Glomerular endothelial cell (primary cell): ENCODE data around the gene TIMMDC1. TPM values are rescaled to one million over a fixed set of nuclear protein-coding genes. Genes with fewer than 3 reads are reported as not detected.

ENCODE experiments used
- DNase-seq: peaks from one replicate; pipeline ENCODE4 v3.0.0-alpha.2; 2011; ENCODE audit warnings: low read depth, low spot score; ENCODE audit errors: extremely low read depth
- total RNA-seq: library from RNA; depleted of rRNA; stranded (reverse); fragments of >200 nt; gene quantifications from 2 replicates; pipeline ENCODE4 v1.2.3, GENCODE V29; 2015

TIMMDC1 gene, protein sequence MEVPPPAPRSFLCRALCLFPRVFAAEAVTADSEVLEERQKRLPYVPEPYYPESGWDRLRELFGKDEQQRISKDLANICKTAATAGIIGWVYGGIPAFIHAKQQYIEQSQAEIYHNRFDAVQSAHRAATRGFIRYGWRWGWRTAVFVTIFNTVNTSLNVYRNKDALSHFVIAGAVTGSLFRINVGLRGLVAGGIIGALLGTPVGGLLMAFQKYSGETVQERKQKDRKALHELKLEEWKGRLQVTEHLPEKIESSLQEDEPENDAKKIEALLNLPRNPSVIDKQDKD
- 36.3 and 50.1 TPM in 2 replicates for total RNA-seq

DNA sequence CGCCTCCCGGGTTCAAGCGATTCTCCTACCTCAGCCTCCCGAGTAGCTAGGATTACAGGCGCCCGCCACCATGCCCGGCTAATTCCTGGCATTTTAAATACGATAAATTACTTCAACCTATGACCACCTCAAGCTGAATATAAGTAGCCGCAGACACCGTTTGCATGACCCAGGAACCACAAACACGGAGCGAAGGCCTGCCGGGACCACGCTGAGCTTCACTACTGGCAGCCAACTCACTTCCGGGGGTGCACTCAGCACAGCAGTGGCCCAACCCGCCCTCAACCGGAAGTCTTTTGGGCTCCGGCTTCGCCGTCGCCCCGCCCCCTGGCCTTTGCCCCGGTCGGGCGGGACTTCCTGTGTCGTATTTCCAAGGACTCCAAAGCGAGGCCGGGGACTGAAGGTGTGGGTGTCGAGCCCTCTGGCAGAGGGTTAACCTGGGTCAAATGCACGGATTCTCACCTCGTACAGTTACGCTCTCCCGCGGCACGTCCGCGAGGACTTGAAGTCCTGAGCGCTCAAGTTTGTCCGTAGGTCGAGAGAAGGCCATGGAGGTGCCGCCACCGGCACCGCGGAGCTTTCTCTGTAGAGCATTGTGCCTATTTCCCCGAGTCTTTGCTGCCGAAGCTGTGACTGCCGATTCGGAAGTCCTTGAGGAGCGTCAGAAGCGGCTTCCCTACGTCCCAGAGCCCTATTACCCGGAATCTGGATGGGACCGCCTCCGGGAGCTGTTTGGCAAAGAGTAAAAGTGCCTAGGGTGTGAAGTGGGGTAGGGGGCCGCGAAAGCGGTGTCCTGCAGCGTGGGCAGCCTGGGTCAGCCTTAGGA, at the start of gene TIMMDC1:
TSS of gene TIMMDC1 (plus strand) at position 362 of the 826 bp plus-strand sequence. CDS start at position 549, 187 bp downstream.
- peak; percentile 68 for DNase-seq

- no peak for DNase-seq
These were observed 44.5 kb upstream of the TIMMDC1 start for GRCh38 chr3:119453822-119454221.

DNA sequence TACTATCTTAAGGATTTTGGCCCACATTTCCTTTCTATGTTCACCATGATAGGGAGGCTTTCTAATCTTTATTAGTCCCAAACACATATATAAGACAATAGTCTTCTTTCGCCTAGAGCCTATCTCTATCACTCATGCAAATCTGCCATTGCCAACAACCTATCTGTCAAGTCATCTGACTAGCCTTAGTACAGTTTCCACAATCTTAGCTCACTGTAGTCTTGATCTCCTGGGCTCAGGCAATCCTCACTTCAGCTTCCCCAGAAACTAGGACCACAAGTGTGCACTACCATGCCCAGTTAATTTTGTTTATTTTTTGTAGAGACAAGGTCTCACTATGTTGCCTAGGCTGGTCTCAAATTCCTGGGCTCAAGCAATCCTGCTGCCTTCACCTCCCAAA, 41.9 kb upstream of the TIMMDC1 start:
- no peak for DNase-seq

DNA sequence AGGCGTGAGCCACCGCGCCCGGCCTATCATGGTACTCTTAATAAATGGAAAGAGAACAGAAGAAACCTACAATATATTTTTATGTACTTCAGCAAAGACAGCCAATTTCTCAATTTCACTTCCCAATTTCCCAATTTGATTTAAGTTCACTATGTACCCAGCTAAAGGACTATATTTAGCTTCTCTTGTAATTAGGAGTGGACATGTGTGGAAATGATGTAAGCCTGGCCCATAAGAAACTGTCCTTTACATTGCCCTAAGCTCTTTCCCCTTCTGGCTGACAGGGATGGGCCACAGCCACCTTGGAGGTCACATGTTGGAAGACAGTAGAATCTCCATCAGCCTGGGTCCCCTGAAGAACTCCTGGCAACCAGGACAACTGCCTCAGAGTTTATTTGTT, 41.1 kb upstream of the TIMMDC1 start:
- no peak for DNase-seq

DNA sequence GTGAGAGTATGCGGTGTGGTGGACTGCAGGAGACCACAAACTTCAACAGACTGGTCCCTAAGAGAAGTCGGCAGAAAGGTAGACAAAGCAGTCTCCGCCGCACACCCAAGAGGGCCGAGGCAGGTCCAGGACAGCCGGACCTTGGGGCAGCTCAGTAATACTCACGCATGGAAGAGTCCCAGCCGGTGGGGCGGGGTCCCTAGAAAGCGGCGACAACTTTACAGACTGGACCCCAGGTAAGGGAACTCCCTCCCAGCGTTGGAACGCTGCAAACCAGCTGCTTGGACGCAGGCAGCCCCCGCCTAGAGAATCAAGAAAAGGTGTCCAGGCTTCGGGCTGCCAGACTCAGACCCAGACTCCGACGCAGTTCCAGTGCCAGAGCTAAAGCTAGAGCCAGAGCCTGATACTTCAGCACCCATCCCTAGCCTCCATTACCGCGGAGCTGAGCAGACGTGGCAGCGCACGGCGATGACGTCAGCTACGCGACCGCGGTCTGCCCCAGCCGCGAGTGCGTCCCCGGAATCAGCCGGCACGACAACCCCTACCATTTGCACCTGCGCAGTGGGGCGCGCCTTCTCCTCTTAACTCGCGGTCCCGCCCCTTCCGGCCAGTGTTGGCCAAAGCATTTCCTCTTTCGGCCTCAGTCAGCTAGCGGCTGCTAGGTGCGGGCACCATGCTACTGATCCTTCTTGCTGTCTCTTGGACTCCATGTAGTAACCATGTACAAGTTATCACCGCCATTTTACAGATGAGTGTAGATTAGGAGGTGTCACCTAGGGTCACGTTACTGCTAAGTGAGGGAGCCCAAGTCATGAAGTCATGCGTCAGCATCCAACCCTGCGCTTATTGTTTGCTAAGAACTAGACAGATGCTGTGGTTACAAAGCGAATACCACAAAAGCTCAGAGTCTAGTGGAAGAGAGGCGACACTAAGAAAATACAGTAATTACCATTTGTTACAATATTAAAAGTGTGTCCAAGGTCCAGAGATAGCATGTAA, 34.9 kb upstream of the TIMMDC1 start, which contains the start of gene TMEM39A:
TSS of gene TMEM39A (minus strand) at position 445 of the 999 bp plus-strand sequence. CDS start 1,541 bp downstream, outside the sequence.
- peak; percentile 79 for DNase-seq

- no peak for DNase-seq
These were observed 30.3 kb upstream of the TIMMDC1 start for GRCh38 chr3:119468041-119468440.

DNA sequence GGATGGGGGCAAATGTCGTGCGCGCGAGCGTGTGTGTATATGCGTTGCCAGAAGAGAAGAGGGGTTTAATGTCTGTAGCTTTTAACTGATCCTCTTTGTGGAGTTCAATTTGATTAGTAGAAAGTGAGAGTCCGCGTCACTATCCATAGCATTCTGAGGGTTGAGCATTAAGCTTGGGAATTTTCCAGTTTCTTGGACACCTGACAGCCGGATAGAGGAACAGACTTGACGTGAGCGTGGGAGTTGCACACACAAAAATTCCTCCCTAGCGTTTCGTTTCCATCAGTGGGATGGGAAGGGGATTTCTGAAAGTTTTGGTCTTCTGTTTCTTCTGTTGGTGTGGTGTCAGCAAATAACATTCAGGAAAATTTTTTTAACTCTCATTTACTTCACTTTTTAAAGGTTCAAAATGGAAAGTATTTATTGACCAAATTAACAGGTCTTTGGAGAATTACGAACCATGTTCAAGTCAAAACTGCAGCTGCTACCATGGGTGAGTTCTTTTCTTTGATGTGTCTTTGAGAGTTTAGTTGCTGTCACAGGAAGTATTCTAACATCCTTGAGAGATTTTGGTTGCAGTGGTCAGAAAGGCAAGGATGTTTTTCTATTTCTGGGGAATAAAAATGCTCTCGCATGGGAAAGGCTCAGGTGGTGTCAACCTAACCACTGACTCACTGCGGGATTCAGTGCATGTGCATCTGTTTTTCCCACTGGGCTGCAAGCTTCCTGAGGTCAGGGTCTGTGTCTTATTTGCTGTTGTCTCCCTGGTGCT, 28.7 kb upstream of the TIMMDC1 start:
- DNase-seq: no peak

- DNase-seq: no peak
These were observed 27.5 kb upstream of the TIMMDC1 start for GRCh38 chr3:119470866-119471265.

DNA sequence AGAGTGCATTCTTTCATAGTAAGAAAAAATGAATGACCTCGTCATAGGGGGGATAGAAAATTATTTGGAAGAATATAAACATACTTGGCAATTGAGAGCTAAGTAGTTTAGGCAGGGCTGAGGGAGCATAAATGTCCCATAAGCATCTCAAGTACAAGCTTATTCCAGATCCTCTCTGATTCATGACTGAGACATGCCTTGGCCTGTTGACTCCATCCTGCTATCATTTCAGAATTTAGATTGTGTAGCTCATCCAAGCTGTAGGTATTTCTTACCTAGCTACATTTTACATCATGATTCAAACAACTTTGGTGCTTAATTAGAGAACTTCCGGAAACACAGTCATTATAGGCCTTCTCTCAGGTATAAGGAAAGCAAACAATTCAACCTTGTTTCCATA, 17.3 kb upstream of the TIMMDC1 start:
- no peak for DNase-seq

GRCh38 chr3:119483101-119483500, 15.2 kb upstream of the TIMMDC1 start:
- DNase-seq: no peak

DNA sequence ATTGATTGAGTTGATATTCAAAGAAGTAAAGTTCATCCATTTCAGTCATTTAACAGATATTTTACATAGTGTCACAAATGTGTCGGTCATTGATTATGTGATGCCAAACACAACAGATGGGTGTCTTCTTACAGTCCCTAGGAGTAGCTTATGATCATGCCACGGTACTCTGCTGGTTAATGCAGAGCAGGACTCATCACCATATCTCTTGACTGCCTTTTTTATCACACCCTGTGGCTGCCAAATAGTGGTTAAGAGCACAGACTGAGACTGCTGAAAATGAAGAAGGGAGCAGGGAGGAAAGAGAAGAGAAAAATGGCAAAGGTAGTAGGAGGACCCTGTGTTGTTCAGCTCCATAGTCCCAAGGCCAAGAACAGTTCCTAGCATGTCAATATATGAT, 12.8 kb upstream of the TIMMDC1 start:
- no peak for DNase-seq

- no peak for DNase-seq
These were observed 8.2 kb upstream of the TIMMDC1 start for GRCh38 chr3:119490153-119490552.

GRCh38 chr3:119492128-119492527, 6.2 kb upstream of the TIMMDC1 start:
- no peak for DNase-seq

DNA sequence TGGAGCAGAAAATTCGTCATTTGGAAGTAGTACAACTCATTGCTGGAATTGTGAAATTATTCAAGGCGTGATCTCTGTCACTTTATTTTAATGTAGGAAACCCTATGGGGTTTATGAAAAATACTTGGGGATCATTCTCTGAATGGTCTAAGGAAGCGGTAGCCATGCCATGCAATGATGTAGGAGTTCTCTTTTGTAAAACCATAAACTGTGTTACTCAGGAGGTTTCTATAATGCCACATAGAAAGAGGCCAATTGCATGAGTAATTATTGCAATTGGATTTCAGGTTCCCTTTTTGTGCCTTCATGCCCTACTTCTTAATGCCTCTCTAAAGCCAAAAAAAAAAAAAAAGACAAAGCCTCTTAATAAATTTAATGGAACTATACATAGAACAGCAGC, 5.5 kb upstream of the TIMMDC1 start:
- DNase-seq: no peak

DNA sequence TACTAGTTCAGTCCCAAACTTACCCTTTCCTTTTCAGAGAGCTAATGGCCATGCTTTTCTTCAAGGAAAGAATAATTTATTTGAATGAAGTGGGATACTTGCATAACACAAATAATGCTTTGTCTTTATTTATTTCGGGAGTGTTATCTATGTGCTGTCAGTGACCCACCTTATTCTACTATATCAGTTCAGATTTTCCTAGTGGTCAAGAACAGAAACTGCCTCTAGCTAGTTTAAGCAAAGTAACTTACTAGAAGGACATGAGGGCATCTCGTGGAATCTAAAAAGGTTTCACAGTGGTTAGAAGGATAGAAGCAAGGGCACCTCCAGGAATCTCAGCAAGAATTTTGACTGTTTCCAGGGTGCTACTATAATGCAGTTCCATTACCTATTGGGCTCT, 3.8 kb upstream of the TIMMDC1 start:
- no peak for DNase-seq

DNA sequence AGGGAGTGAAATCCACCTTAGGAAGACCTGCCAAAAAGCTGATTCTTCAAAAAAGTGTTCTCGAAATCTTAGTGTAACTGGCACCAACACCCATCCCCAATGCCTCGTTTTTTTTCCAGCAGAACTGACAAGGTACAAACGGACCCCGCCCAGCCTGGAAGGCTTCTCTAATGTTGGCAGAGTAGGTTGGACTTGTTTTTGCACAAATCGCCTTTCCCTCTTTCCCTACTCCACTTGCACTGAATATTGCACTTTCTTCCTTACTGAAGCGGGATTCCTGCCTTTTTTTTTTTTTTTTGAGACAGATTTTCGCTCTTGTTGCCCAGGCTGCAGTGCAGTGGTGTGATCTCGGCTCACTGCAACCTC, 544 bp upstream of the TIMMDC1 start:
- no peak for DNase-seq

DNA sequence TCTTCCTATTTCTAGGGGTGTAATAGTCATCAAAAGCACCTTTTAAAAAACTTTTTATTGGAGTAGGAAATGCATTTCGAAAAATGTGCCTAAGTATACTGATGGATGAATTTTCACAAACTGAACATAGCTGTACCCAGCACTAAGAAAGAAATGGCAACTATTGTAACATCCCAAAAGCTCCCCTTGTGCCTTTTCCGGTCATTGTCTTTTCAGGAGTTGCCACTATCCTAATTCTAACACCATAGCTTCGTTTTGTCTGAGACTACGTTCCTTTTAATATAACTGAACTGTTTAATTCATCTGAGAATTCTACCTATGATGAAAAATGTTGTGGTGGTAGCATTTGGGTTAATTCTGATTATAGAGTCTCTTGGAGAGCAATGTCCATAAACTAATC, 1.9 kb downstream of the TIMMDC1 start:
- DNase-seq: no peak

DNA sequence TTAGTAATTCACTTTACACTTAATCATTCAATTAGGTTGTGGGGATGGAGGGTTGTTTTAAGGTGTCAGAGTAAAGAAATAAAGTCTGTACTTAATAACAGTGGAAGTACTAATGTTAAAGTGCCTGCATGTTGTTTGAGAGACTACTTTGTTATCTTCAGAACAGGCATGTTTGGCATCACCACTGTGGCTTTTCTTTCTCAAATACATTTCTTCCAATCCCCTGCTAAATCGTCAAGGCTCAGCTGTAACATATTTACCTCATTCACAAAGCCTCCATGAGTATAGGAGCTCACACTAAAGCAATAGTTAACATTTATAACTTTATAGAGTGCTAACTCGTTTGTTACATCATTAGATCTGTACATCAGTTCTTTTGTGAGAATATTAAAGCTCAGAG, 2.6 kb downstream of the TIMMDC1 start:
- no peak for DNase-seq

DNA sequence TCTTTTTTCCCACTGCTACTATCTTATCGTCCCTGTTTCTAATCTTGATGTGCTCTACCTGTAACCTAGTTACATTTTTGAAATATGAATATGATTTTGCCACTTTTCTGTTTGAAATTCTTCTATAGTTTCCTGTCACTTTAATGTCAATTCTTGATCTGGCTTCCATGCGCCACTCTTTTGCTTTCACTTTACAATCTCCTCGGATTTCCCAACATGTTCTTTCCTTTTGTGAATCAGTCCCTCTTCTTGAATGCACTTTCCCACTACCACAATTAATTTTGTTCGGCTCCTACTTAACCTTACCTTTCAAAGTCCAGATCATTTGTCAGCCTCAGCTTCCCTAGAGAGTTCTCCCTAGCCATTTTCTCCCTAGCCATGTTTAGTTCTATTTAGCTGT, 8.3 kb downstream of the TIMMDC1 start:
- no peak for DNase-seq

- no peak for DNase-seq
These were observed 9.1 kb downstream of the TIMMDC1 start for GRCh38 chr3:119507404-119507803.
